HEK293T (cell line): ENCODE data around the gene METTL16.

Source experiments
- ELF4 ChIP-seq: fragments of 450-650 bp; IDR thresholded peaks from 2 replicates; pipeline ENCODE4 v1.6.1; 2017; ENCODE audit warnings: antibody characterized with exemption
- SUZ12 ChIP-seq: fragments of 450-650 bp; IDR thresholded peaks from 2 replicates; pipeline ENCODE4 v1.6.1; 2016; ENCODE audit warnings: mild to moderate bottlenecking

DNA sequence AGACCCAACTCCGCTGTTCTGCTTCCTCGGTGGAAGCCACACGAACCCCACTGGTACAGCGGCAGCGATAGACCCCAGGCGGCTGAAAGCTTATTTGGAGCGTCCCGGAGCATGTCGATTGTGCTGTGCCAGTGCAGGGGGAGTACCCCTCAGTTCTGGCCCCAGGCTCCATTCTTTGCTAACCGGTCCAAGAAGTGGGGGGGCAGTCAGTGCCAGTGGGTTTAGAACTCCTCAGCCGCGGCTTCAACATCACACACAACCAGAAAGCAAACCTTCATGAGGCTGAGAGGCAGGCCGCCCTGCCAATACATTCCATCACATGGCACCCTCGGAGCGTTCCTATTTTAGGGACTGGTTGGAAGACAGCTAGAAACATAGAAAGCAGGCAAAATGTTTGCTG, 109.1 kb downstream of the METTL16 start:
- TF ChIP-seq SUZ12 (no peak), ELF4 (no peak)
